T-helper 9 cell (primary cell): ENCODE measurements around the gene PARD3B.

Source experiments
- DNase-seq: peaks from one replicate; pipeline ENCODE4 v3.0.0-alpha.2; 2020

PARD3B gene

GRCh38 chr2:205590759-205591158, 1045.5 kb downstream of the PARD3B start:
- DNase-seq, result no peak

DNA sequence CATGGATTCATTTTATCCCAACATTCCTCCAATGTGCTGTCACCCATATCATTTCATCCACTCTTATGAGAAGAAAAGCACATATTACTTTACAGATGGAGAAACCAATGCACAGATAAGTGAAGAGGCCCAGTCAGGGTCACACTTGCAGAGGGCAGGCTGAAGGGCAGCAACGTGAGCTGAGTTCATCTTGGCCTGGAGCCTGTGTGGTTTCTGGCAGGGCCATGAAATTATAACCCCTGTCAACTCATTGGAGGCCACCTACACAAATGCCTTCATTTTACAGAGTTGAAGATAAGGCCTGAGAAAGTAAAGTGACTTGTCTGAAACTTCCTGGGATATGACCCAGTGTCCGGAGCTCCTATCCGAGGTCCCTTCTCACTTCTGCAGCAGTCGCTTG, 1048.6 kb downstream of the PARD3B start:
- DNase-seq, result no peak

- no peak for DNase-seq
Measured at GRCh38 chr2:205596581-205596980, 1051.3 kb downstream of the PARD3B start.

DNA sequence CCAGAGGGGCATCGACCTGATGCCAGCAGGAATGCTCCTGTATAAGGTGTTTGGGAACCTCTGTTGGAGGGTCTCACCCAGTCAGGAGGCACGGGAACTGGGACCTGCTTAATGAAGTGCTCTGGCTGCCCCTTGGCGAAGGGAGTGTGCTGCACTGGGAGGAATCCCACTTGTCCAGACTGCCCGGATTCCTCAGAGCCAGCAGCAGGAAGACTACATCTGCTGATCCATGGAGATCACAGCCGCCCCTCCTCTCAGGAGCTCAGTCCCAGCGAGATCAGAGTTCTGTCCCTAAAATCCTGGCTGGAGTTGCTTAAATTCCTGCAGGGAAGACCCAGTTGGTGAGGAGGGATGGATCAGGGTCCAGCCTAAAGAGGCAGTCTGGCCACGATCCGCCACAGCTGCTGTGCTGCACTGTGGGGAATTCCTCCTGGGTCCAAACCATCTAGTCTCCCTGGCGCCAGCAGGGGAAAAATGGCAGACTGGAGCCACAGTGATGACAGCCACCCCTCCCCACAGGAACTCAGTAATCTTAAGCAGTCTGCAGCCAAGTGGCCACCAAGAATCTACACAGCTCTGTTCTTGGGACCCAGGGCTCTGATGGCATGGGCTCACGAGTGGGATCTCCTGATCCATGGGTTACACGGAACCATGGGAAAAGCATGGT, 1060.5 kb downstream of the PARD3B start:
- DNase-seq, result no peak

- no peak for DNase-seq
Measured at GRCh38 chr2:205607146-205607545, 1061.9 kb downstream of the PARD3B start.

GRCh38 chr2:205609113-205609512, 1063.8 kb downstream of the PARD3B start:
- no peak for DNase-seq

GRCh38 chr2:205610437-205610836, 1065.2 kb downstream of the PARD3B start:
- DNase-seq, result no peak

GRCh38 chr2:205612636-205613035, 1067.4 kb downstream of the PARD3B start:
- DNase-seq, result no peak

- DNase-seq, result no peak
Measured at GRCh38 chr2:205613970-205614559, 1068.8 kb downstream of the PARD3B start.

GRCh38 chr2:205614965-205615364, 1069.7 kb downstream of the PARD3B start:
- DNase-seq, result no peak

DNA sequence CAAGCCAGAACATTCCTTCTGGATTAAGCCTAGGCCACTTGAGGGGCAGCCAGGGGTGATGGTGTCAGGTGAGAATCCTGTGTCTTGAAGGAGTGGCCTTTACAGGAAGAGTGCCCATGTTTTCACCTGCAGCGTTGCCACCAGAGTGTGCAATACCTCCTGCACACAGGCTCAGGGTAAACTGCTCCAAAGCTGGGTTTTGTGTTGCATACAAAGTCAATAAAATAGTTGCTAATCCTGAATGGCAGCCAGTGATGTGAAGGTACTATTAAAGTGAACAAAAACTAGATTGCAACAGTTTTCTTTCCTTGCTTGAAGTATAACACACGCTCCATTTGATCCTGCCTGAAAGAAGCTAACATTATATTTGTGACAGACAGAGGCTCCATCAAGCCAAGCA, 1072.6 kb downstream of the PARD3B start:
- no peak for DNase-seq

GRCh38 chr2:205619600-205619999, 1074.3 kb downstream of the PARD3B start:
- DNase-seq, result no peak

DNA sequence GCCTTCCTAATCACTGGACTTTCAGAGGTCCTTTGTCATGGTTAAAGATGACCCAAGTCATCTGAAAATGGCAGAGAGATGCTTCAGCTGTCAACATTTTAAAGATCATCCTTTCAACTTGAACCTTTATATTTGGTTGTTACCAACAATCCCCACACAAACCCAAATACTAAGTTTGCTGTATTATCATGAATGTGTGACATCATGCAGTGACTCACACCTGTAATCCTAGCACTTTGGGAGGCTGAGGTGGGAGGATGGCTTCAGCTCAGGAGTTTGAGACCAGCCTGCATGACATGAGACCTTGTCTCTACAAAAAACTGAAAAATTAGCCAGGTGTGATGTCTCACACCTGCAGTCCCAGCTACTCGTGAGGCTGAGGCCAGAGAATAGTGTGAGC, 1081.8 kb downstream of the PARD3B start:
- DNase-seq, result no peak

- DNase-seq, result no peak
Measured at GRCh38 chr2:205628422-205628821, 1083.1 kb downstream of the PARD3B start.

DNA sequence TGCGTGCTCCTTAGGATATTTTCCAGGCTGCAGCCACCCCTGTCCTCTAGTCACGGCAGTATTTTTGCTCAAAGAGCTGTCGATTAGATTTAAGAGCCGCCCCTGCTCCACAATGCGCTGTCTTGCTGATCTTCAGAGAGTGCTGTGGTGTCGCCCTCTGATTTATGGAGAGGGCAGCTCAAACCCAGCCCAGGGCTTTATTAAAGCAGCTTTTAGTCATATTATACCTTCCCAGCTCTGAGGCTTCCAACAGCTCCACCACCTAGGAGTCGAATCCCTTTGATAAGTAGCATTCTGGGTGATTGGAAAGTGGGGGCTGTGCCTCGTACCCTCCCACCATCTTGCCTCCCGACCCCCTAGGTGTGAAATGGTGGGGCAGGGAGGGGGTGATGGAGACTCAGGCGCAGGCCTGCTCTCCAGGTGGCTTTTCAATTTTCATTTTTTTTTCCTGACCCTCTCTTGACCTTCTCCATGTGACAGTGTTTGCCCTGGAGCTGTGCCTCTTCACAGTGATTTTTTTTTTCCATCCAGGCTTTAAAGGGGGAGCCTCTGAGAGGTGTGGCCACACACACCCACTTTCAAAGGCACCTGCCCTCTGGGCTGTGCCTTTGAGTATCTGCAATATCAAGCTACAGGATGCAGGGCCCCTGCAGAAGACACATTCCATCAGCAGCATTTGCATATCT, 1084.0 kb downstream of the PARD3B start:
- no peak for DNase-seq

DNA sequence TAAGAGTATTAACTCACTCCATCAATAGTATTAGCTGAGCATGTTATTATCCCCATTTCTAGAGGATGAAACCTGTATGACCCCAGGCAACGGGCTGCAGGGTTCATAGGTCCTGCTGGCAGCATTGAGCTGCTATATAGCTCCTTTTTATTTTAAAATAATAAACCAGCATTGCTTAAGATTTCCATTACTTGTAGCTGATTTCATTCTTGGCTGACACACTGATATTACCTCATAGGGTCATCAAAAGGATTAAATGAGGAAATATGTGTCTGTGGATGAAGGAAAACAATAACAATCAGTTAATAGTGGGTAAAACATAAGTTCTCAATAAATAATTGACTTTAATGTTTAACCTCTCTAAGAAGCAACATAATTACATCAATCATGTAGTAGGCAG, 1088.7 kb downstream of the PARD3B start:
- DNase-seq, result no peak

- DNase-seq, result no peak
Measured at GRCh38 chr2:205636549-205637319, 1091.5 kb downstream of the PARD3B start.

GRCh38 chr2:205637320-205637602, 1092.0 kb downstream of the PARD3B start:
- DNase-seq, result no peak

DNA sequence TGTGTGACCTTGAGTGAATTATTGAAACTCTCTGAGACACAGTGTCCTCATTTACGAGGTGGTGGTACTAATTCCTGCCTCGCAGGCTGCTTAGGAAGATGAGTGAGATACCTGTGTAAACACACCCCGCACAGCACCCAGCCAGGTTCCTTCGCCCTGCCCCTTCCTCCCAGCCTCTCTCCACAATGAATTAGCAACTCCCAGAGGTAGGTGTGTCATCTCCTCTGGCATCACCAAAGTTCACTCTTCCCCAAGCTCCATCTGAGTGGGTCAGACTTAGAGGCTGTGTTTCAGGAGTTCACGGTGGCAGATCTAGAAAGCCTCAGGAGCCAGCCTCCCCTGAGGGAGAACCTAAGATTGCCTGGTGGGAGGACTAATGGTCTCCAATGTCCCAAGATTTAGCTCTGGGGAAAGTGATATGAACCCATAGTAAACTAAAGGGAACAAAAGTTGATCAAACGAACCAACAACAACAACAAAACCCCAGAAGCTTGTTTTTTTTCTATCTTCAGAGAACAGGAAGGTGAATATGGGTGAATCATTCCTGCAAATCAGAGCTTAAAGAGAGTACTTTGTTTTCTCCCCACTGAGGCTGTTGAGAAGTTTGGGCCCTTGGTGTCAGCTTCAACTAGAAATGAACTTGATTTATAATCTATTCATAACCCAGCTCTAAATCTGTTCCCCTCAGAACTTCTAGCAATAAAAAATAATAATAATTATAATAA, 1092.7 kb downstream of the PARD3B start:
- DNase-seq, result no peak

DNA sequence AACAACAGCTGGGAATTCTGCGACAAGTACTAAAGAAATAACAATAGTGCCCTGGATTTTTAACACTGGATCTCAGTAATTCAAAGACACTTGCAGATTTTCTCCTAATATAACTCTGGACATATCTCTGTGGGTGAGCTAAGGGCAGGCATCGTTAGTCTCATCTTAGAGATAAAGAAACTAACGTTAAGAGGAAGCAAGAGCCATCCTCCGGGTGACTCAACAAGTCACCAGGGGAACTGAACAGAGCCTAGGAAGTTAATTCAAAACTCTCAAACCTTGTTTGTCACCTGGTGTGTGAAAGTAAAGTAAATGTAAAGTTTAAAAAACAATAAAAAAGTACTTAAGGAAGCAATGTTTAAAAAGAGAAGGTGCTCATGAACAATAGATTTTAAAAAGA, 1095.4 kb downstream of the PARD3B start:
- no peak for DNase-seq

DNA sequence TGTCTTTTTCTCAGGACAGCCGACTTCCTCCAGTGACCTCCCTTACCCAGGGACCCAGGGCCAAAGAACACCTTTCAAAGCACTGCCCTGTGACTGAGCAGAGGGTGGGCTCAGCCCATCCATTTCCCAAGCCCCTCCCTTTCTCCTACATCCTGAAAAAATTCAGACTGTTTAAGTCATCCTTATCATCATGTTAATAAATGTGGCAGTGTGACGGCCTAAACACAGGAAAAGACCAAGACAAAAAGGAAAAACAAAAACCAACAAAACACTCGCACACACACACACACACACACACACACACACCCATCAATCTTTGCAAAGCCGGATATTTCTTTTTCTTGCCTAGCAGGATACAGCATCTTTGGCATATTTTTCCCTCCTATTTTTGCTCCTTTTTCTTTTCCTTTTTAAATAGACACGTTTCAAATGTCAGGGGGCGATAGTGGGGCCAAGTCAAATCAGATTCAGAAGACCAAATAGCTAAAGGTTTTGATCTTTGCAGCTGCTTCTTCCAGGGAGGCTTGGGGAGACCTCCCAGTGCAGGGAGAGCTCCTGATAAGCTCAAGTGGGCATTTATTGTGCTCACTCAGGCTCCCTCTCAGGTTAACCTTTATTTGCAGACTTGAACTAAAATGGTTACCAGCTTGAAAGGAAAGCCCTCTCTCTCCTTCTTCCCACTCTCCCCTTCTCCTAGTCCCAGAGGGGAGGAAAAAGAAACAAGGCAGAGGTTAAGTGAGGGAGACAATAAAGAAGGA, 1097.5 kb downstream of the PARD3B start:
- no peak for DNase-seq

DNA sequence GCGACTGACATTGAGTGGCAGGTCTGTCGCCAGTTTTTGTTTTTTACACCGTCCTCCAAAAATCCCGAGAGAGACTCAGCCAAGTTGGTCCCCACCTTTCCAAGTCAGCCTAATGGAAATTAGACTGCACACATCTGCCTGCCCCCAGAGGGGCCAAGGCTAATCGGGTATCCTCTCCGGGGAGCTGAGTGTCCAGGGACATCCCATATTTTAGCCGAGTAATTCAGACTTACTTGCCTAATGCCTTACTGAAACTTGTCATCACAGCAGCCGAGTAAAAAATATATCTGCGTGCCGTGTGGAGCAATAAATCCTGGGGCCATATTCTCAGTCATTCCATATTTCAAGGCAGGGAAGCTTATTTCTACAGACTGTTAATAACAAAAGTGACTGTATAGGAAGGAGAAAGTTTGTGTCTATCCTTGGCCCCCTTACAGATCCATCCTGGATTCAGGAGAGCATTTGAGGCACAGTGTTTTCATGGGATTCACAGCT, 1098.2 kb downstream of the PARD3B start:
- DNase-seq, result no peak
